Measurements from ENCODE around the gene CAPN12.

DNA sequence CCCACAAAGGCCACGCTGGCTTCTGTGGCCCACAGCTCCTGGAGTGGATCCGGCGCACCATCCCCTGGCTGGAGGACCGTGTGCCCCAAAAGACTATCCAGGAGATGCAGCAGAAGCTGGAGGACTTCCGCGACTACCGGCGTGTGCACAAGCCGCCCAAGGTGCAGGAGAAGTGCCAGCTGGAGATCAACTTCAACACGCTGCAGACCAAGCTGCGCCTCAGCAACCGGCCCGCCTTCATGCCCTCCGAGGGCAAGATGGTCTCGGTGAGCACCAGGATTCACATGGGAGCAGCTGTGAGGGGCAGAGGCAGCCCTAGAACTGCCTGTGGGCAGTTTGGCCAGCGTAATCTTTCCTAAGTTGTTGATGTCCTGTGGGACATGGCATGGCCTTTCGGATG lies 27.2 kb downstream of the CAPN12 start:
- TF ChIP-seq POLR2AphosphoS5 (IDR thresholded peaks at IDR 0.05; ENCODE audit: low read length) (no peak), PAX5 (IDR thresholded peaks at IDR 0.05; ENCODE audit: borderline replicate concordance, low read depth, low read length) (no peak), RAD21 (IDR thresholded peaks at IDR 0.05; ENCODE audit: insufficient read depth, low read depth, low read length) (no peak), EZH2 (IDR thresholded peaks at IDR 0.05; ENCODE audit: borderline replicate concordance, control insufficient read depth, low read depth, low read length) (no peak), FOS (IDR thresholded peaks at IDR 0.05; ENCODE audit: borderline replicate concordance, extremely low read depth, insufficient read length) (no peak), SIN3A (IDR thresholded peaks at IDR 0.05; ENCODE audit: low read depth, low read length) (no peak), CTCF (IDR thresholded peaks at IDR 0.05 in 2 of 3, conservative IDR thresholded peaks at IDR 0.05 in 1 of 3; ENCODE audit: control insufficient read depth in 2 of 3, extremely low read depth in 1 of 3, insufficient read depth in 1 of 3, low read depth in 3 of 3, low read length in 3 of 3) (no peak)
- TF ChIP-seq, protein P1, sequence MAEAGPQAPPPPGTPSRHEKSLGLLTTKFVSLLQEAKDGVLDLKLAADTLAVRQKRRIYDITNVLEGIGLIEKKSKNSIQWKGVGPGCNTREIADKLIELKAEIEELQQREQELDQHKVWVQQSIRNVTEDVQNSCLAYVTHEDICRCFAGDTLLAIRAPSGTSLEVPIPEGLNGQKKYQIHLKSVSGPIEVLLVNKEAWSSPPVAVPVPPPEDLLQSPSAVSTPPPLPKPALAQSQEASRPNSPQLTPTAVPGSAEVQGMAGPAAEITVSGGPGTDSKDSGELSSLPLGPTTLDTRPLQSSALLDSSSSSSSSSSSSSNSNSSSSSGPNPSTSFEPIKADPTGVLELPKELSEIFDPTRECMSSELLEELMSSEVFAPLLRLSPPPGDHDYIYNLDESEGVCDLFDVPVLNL (IDR thresholded peaks at IDR 0.05; ENCODE audit: low read depth, low read length): no peak

All from GM12878 (cell line).